Trophoblast cell (in vitro differentiated cells and primary cell): ENCODE data around the gene RPL13.

Experiments used
- DNase-seq, 2 donors: peaks; one replicate each; pipeline ENCODE4 v3.0.0-alpha.2; 2016
- H2AFZ ChIP-seq: 2 replicates; pipeline ENCODE4 v1.6.1; 2013; ENCODE audit warnings: low read length, moderate library complexity, mild to moderate bottlenecking; ENCODE audit not compliant: insufficient read depth, poor library complexity
- H2AK5ac ChIP-seq: 2 replicates; pipeline ENCODE4 v1.6.1; 2013; ENCODE audit warnings: mild to moderate bottlenecking, low read length
- H2BK120ac ChIP-seq: 2 replicates; pipeline ENCODE4 v1.6.1; 2013; ENCODE audit warnings: low read length, mild to moderate bottlenecking, moderate library complexity; ENCODE audit not compliant: insufficient read depth, poor library complexity
- H2BK12ac ChIP-seq: 2 replicates; pipeline ENCODE4 v1.6.1; 2013; ENCODE audit warnings: mild to moderate bottlenecking, low read length, moderate library complexity
- H2BK5ac ChIP-seq: 2 replicates; pipeline ENCODE4 v1.6.1; 2013; ENCODE audit warnings: low read length, low read depth, moderate library complexity, mild to moderate bottlenecking; ENCODE audit not compliant: poor library complexity
- H3K14ac ChIP-seq: 2 replicates; pipeline ENCODE4 v1.6.1; 2013; ENCODE audit warnings: mild to moderate bottlenecking, low read length
- H3K18ac ChIP-seq: 2 replicates; pipeline ENCODE4 v1.6.1; 2013; ENCODE audit warnings: mild to moderate bottlenecking, low read length
- H3K23ac ChIP-seq: 2 replicates; pipeline ENCODE4 v1.6.1; 2013; ENCODE audit warnings: low read length
- H3K27ac ChIP-seq: 2 replicates; pipeline ENCODE4 v1.5.1; 2013; ENCODE audit warnings: low read depth, mild to moderate bottlenecking, inconsistent platforms, low read length, moderate library complexity
- H3K27me3 ChIP-seq: 2 replicates; pipeline ENCODE4 v1.6.1; 2013; ENCODE audit warnings: inconsistent platforms, mild to moderate bottlenecking, low read length, moderate library complexity; ENCODE audit not compliant: insufficient read depth
- H3K36me3 ChIP-seq, 2 experiments: 1 replicate in 1 of 2; 2 replicates in 1 of 2; pipeline ENCODE4 v1.6.1; 2013; ENCODE audit warnings: low read length in 2 of 2, mild to moderate bottlenecking in 2 of 2, moderate library complexity in 1 of 2; ENCODE audit not compliant: insufficient read depth in 2 of 2, control insufficient read depth in 1 of 2
- H3K4ac ChIP-seq: 2 replicates; pipeline ENCODE4 v1.6.1; 2013; ENCODE audit warnings: low read depth, mild to moderate bottlenecking, low read length, moderate library complexity
- H3K4me1 ChIP-seq, 2 experiments: 1 replicate in 1 of 2; 2 replicates in 1 of 2; pipeline ENCODE4 v1.6.1; 2013; ENCODE audit warnings: low read length in 2 of 2, mild to moderate bottlenecking in 2 of 2, moderate library complexity in 1 of 2; ENCODE audit not compliant: insufficient read depth in 2 of 2, control insufficient read depth in 1 of 2
- H3K4me2 ChIP-seq: 2 replicates; pipeline ENCODE4 v1.6.1; 2013; ENCODE audit warnings: inconsistent platforms, mild to moderate bottlenecking, low read length, moderate library complexity
- H3K4me3 ChIP-seq: 2 replicates; pipeline ENCODE4 v1.5.1; 2013; ENCODE audit warnings: mild to moderate bottlenecking, low read depth, low read length, inconsistent platforms
- H3K79me1 ChIP-seq: one replicate; pipeline ENCODE4 v1.6.1; 2013; ENCODE audit warnings: low read length
- H3K79me2 ChIP-seq: 2 replicates; pipeline ENCODE4 v1.6.1; 2013; ENCODE audit warnings: low read length, mild to moderate bottlenecking; ENCODE audit not compliant: control insufficient read depth, insufficient read depth, poor library complexity
- H3K9ac ChIP-seq: 2 replicates; pipeline ENCODE4 v1.6.1; 2013; ENCODE audit warnings: mild to moderate bottlenecking, low read length
- H3K9me3 ChIP-seq: 2 replicates; pipeline ENCODE4 v1.6.1; 2013; ENCODE audit warnings: low read depth, mild to moderate bottlenecking, control low read depth, inconsistent platforms, low read length; ENCODE audit not compliant: insufficient read depth
- H4K12ac ChIP-seq: 2 replicates; pipeline ENCODE4 v1.6.1; 2013; ENCODE audit warnings: low read depth, mild to moderate bottlenecking, low read length, moderate library complexity
- H4K8ac ChIP-seq: 2 replicates; pipeline ENCODE4 v1.6.1; 2013; ENCODE audit warnings: low read depth, mild to moderate bottlenecking, low read length, moderate library complexity
- H4K91ac ChIP-seq: one replicate; pipeline ENCODE4 v1.6.1; 2013; ENCODE audit warnings: low read depth, mild to moderate bottlenecking, low read length, moderate library complexity
- WGBS: extraction: QIAGEN DNeasy Blood & Tissue Kit; methylation state at CpG from one replicate; pipeline ENCODE4 v1.1.7; 2013; ENCODE audit warnings: missing lambda C conversion rate; ENCODE audit not compliant: insufficient read length, insufficient coverage; ENCODE audit errors: extremely low coverage; 5-methylcytosine and 5-hydroxymethylcytosine counted together

The RPL13 gene

DNA sequence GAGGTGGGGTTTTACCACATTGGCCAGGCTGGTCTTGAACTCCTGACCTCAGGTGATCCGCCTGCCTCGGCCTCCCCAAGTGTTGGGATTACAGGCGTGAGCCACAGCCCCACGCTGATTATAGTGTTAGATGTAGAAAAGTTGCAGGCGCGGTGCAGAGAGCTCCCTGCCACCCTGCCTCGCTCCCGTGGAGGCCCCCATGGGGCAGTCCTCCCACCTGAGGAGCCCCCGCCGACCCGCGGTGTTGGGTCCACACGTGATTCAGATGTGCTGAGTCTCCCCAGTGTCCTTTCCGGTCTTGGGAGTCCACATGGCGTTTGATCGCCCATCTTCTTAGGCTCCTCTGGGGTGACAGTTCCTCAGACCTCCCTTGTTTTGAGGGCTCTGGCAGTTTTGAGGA, 5.2 kb upstream of the RPL13 start:
- Histone ChIP-seq H4K91ac (no peak overlapping the region), H3K4me1 (peaks cover 0 to 3% of the 10 kb centered on the region in 2 experiments), H3K4ac (no peak overlapping the region), H4K8ac (no peak overlapping the region), H3K36me3 (peaks cover 53 to 62% of the 10 kb centered on the region in 2 experiments), H3K27ac (no peak overlapping the region), H3K23ac (no peak overlapping the region), H2BK5ac (no peak overlapping the region), H2BK12ac (no peak overlapping the region), H3K14ac (no peak overlapping the region), H2BK120ac (no peak overlapping the region), H3K4me2 (no peak overlapping the region), H3K79me2 (peaks cover 2% of the 10 kb centered on the region), H4K12ac (no peak overlapping the region), H3K27me3 (no peaks in the 10 kb centered on the region), H2AFZ (no peak overlapping the region), H3K79me1 (peaks cover 2% of the 10 kb centered on the region), H2AK5ac (no peak overlapping the region), H3K9me3 (peaks cover 2% of the 10 kb centered on the region), H3K9ac (no peak overlapping the region), H3K18ac (no peak overlapping the region), H3K4me3 (no peak overlapping the region)
- WGBS, result no CpG with 5 or more reads among the region's 16 CpGs
- DNase-seq, result no peak

DNA sequence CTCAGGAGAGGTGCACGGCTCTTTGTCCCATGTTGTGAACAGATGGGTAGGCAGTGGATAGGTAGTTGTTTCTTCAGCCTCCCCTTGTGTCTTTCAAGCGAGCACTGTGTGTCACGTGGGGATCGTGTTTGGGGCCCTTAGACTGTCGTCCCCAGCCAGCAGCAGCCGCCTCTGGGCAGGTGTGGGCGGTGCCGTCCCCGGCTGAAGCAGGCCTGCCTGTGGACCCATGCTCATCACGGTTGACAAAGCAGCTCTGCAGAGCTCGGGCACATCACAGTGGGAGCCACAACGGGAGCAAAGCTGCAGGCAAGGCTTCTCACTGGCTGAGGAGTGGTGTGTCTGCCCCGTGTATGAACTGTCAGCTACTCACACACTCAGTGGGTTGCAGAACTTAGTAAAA, 4.7 kb upstream of the RPL13 start:
- H3K9me3 ChIP-seq, result peaks cover 2% of the 10 kb centered on the region
- H3K4me3 ChIP-seq, result no peak overlapping the region
- no peak overlapping the region for H3K27ac ChIP-seq
- H3K14ac ChIP-seq, result no peak overlapping the region
- H3K4ac ChIP-seq, result no peak overlapping the region
- H2BK12ac ChIP-seq, result no peak overlapping the region
- H3K27me3 ChIP-seq, result no peaks in the 10 kb centered on the region
- no CpG with 5 or more reads among the region's 13 CpGs for WGBS
- no peak overlapping the region for H3K18ac ChIP-seq
- no peak overlapping the region for H4K8ac ChIP-seq
- no peak overlapping the region for H3K9ac ChIP-seq
- peaks cover 5% of the 10 kb centered on the region for H3K79me2 ChIP-seq
- no peak overlapping the region for H2AK5ac ChIP-seq
- no peak overlapping the region for H2BK5ac ChIP-seq
- no peak overlapping the region for H3K23ac ChIP-seq
- H3K79me1 ChIP-seq, result peaks cover 6% of the 10 kb centered on the region
- H4K12ac ChIP-seq, result no peak overlapping the region
- no peak for DNase-seq
- no peak overlapping the region for H3K4me2 ChIP-seq
- no peak overlapping the region for H2BK120ac ChIP-seq
- H3K4me1 ChIP-seq, result peaks cover 0 to 3% of the 10 kb centered on the region in 2 experiments
- H3K36me3 ChIP-seq, result peaks cover 48 to 57% of the 10 kb centered on the region in 2 experiments
- H4K91ac ChIP-seq, result no peak overlapping the region
- H2AFZ ChIP-seq, result no peak overlapping the region

DNA sequence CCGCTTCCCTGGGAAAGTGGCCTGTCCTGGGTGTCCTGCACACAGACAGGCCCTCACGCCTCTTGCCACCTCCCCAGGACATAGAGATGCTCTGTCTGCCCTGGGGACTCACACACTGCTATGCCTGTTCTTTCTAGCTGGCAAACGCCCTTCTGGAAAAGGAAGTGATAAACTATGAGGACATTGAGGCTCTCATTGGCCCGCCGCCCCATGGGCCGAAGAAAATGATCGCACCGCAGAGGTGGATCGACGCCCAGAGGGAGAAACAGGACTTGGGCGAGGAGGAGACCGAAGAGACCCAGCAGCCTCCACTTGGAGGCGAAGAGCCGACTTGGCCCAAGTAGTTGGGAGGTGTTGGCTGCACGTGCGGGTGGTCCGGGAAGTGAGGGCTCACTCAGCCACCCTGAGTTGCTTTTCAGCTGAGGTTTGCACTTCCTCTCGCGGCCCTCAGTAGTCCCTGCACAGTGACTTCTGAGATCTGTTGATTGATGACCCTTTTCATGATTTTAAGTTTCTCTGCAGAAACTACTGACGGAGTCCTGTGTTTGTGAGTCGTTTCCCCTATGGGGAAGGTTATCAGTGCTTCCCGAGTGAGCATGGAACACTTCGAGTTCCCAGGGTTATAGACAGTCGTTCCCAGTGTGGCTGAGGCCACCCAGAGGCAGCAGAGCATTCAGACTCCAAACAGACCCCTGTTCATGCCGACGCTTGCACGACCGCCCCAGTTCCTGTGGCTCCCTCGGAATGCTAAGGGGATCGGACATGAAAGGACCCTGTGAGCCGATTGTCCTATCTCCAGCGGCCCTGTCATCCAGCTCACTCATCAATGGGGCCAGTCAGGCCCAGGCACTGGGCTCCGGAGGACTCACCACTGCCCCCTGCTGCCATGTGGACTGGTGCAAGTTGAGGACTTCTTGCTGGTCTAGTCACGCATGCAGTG, 3.5 kb upstream of the RPL13 start:
- no peak overlapping the region for H2BK120ac ChIP-seq
- no peaks in the 10 kb centered on the region for H3K27me3 ChIP-seq
- H4K8ac ChIP-seq, result no peak overlapping the region
- no peak overlapping the region for H3K9ac ChIP-seq
- no peak overlapping the region for H2BK12ac ChIP-seq
- no peak overlapping the region for H3K4me3 ChIP-seq
- H4K12ac ChIP-seq, result no peak overlapping the region
- no CpG with 5 or more reads among the region's 34 CpGs for WGBS
- H3K4ac ChIP-seq, result no peak overlapping the region
- no peak overlapping the region for H2AFZ ChIP-seq
- peak; percentile 39 to 76 for DNase-seq
- no peak overlapping the region for H3K4me2 ChIP-seq
- H3K36me3 ChIP-seq, result peaks cover 52 to 56% of the 10 kb centered on the region in 2 experiments
- H3K9me3 ChIP-seq, result peaks cover 2% of the 10 kb centered on the region
- H3K14ac ChIP-seq, result no peak overlapping the region
- H3K4me1 ChIP-seq, result peaks cover 3 to 5% of the 10 kb centered on the region in 2 experiments
- no peak overlapping the region for H3K18ac ChIP-seq
- no peak overlapping the region for H2BK5ac ChIP-seq
- H2AK5ac ChIP-seq, result no peak overlapping the region
- H4K91ac ChIP-seq, result no peak overlapping the region
- H3K79me2 ChIP-seq, result peaks cover 17% of the 10 kb centered on the region
- H3K23ac ChIP-seq, result no peak overlapping the region
- no peak overlapping the region for H3K27ac ChIP-seq
- peaks cover 11% of the 10 kb centered on the region for H3K79me1 ChIP-seq

DNA sequence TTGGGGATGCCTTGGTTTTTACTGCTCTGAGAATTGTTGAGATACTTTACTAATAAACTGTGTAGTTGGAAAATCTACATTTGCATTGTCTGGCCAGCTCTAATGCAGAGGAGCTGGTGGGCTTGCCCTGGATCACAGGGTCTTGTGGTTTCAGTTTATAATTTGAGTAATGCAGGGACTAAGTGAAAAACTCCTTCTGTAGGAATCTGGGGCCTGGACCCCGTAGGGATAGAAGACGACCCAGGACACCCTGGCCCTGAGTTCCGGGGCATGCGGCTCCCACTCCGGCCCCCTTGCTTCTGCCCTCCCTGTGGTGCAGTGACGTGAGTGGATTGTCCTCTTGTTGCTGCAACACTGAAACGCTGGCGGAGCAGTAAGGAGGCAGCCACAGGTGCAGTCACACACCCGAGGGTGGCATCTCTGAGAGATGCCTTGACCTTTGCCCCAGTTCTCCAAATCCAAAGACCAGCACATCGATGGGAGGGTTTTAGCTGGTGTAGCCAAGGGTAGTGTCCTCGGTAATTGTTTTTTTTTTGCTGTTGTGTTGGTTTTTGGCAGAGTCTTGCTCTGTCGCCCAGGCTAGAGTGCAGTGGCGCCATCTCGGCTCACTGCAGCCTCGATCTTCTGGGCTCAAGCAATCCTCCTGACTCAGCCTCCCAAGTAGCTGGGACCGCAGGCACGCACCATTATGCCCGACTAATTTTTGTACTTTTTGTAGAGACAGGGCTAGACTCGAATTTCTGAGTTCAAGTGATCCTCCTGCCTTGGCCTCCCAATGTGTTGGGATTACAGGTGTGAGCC, 2.6 kb upstream of the RPL13 start:
- no peak overlapping the region for H2AFZ ChIP-seq
- no peak for DNase-seq
- no peak overlapping the region for H3K18ac ChIP-seq
- peaks cover 2% of the 10 kb centered on the region for H3K9me3 ChIP-seq
- no peak overlapping the region for H2BK12ac ChIP-seq
- peaks cover 17% of the 10 kb centered on the region for H3K79me2 ChIP-seq
- H3K4me3 ChIP-seq, result no peak overlapping the region
- H3K27ac ChIP-seq, result no peak overlapping the region
- peaks cover 50 to 56% of the 10 kb centered on the region in 2 experiments for H3K36me3 ChIP-seq
- peaks cover 11% of the 10 kb centered on the region for H3K79me1 ChIP-seq
- no peak overlapping the region for H3K14ac ChIP-seq
- H3K4me1 ChIP-seq, result peaks cover 3 to 7% of the 10 kb centered on the region in 2 experiments
- no peak overlapping the region for H3K23ac ChIP-seq
- H2BK5ac ChIP-seq, result no peak overlapping the region
- H3K4ac ChIP-seq, result no peak overlapping the region
- no peak overlapping the region for H4K12ac ChIP-seq
- H4K8ac ChIP-seq, result no peak overlapping the region
- H3K4me2 ChIP-seq, result no peak overlapping the region
- H4K91ac ChIP-seq, result no peak overlapping the region
- no peak overlapping the region for H3K9ac ChIP-seq
- WGBS, result no CpG with 5 or more reads among the region's 19 CpGs
- no peaks in the 10 kb centered on the region for H3K27me3 ChIP-seq
- no peak overlapping the region for H2AK5ac ChIP-seq
- no peak overlapping the region for H2BK120ac ChIP-seq
